ENCODE measurements around the gene LONRF2. TPM values are rescaled to one million over a fixed set of nuclear protein-coding genes. Genes with fewer than 3 reads are reported as not detected.
"Not testable (repeated sequence)": the region's sequence is repeated elsewhere in the genome, so short reads cannot be mapped to it uniquely, and the experiment has no call there.

LONRF2 gene
- total RNA-seq (under 1 TPM; 0.13 to 0.20 TPM), polyA plus RNA-seq (not detected)

DNA sequence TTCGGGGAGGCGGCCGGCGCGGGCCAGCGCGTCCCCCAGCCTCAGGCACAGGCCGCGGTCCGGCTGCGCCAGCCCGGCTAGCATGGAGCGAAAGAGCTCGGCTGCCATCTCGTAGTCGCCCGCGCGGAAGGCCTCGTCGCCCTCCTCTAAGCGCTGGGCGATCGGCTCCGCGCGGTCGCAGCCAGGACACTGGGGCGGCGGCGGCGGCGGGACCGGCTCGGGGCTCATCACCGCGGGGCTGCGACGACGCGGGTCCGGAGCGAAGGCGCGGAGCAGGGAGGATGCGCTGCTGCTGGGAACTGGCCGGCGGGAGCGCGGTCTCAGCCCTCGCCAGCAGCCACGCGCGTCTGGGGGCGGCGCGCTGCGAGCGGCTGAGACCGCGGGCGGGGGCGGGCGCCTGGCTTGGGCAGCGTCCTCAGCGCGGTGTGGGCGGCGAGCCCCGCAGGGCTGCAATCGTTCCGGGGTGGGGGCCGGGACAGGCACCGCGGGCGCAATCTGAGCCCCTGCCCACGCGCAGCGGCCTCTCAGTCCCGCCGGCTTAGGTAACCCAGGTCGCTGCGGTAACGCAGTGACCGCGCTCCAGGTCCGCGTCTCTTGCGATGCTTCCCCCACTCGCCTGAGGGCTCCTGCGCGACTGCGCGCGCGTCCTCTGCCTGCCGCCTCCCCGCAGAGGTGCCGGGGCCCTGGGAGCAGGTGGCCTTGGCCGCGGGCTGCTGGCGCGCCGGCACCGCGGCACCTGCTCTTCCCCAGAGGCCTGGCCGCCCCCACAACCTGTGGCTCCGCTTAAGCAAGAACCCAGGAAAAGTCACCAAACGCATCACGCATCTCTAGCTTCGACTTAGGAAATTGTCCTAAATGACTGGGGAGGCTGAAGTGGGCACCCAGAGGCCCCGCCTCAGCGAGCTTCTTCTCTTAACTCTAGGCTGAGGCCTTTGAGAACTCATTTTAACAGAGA is at the start of gene LONRF2:
Gene LONRF2, minus strand, starts transcription at position 636 of the 955 bp plus-strand sequence. Its CDS starts 408 bp downstream, at position 228.
- H3K27me3 ChIP-seq (ENCODE audit: insufficient read depth, low read length, poor library complexity, severe bottlenecking), result peaks cover 15% of the 10 kb centered on the region
- POLR2A ChIA-PET, result no interaction called here
- Mint-ChIP-seq H3K27ac (no peak within 1 kb of the TSS), H3K36me3 (no peaks in the 10 kb centered on the region), H3K4me3 (peak within 1 kb of the TSS in 3 of 7 donors; percentile 15 to 50 (median 23)), H3K9me3 (peaks cover 6 to 15% (median 13%) of the 10 kb centered on the region in 5 donors), H3K4me1 (peaks cover 0 to 8% (median 0%) of the 10 kb centered on the region in 3 donors), H3K27me3 (peaks cover 26 to 63% of the 10 kb centered on the region in 2 donors)
- H3K36me3 ChIP-seq (ENCODE audit: insufficient read depth, low read length), result no peaks in the 10 kb centered on the region
- no peaks in the 10 kb centered on the region for H3K4me1 ChIP-seq (ENCODE audit: insufficient read depth, low read length)
- CTCF ChIA-PET, result no interaction called here
- no peak within 1 kb of the TSS for H3K4me3 ChIP-seq (ENCODE audit: low read length)
- H3K9me3 ChIP-seq (ENCODE audit: low read length), result no peaks in the 10 kb centered on the region
- no peak for DNase-seq
- no peak within 1 kb of the TSS for H3K27ac ChIP-seq (ENCODE audit: low read depth, low read length)

DNA sequence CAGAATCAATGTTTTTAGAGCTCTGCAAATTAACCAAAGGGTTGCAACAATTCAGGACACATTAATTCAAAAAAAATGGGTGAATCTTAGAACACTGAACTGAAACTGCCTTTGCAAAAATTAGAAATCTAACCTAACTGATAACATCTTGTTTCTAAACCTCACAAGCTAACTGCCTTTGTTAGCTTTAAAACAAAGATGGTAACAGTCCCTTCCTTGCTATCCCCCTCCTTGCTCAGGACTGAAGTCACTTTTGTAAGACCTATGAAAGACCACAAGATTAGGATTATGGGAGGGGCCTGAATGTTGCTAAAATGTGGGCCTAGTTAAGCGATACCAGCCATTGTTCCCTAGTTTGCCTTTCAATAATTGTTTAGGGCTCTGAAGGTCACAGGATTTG is 44.9 kb upstream of the LONRF2 start:
- DNase-seq, result no peak
- ChIA-PET CTCF (no interaction called here), POLR2A (no interaction called here)
- no peak overlapping the region for H3K4me3 ChIP-seq (ENCODE audit: low read length)
- H3K27me3 ChIP-seq (ENCODE audit: insufficient read depth, low read length, poor library complexity, severe bottlenecking), result no peaks in the 10 kb centered on the region
- H3K4me1 ChIP-seq (ENCODE audit: insufficient read depth, low read length), result no peaks in the 10 kb centered on the region
- Mint-ChIP-seq H3K27me3 (peaks cover 2 to 46% of the 10 kb centered on the region in 2 donors), H3K27ac (no peak overlapping the region), H3K9me3 (peaks cover 35 to 47% (median 39%) of the 10 kb centered on the region in 5 donors), H3K4me3 (no peak overlapping the region), H3K4me1 (no peaks in the 10 kb centered on the region), H3K36me3 (peaks cover 0 to 6% (median 0%) of the 10 kb centered on the region in 3 donors)
- no peak overlapping the region for H3K27ac ChIP-seq (ENCODE audit: low read depth, low read length)
- H3K36me3 ChIP-seq (ENCODE audit: insufficient read depth, low read length), result no peaks in the 10 kb centered on the region
- no peaks in the 10 kb centered on the region for H3K9me3 ChIP-seq (ENCODE audit: low read length)

DNA sequence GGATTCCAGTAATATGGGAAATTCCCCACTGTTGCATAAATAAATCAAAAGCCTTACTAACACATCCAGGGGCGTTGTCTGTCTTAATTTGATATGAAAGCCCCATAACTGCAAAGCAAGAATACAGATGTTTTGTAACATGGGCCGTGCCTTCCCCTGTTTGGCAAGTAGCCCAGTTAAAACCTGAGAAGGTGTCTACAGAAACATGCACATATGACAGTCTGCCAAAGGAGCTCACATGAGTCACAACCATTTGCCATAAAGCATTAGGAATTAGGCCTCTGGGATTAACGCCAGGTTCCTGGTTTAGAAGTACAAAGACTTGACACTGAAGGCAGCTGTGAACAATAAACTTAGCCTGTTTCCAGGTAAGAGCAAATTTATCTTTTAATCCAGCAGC is 43.1 kb upstream of the LONRF2 start:
- peaks cover 0 to 34% of the 10 kb centered on the region in 2 donors for H3K27me3 Mint-ChIP-seq
- H3K27ac Mint-ChIP-seq, result no peak overlapping the region
- CTCF ChIA-PET, result interaction anchor here (0.9 kb wide), 1 partner anchor 102 kb away, joined by 3 read pairs; no protein-coding TSS in a partner anchor
- H3K4me3 Mint-ChIP-seq, result no peak overlapping the region
- POLR2A ChIA-PET, result no interaction called here
- H3K27ac ChIP-seq (ENCODE audit: low read depth, low read length), result no peak overlapping the region
- H3K4me3 ChIP-seq (ENCODE audit: low read length), result no peak overlapping the region
- H3K36me3 ChIP-seq (ENCODE audit: insufficient read depth, low read length), result no peaks in the 10 kb centered on the region
- H3K4me1 Mint-ChIP-seq, result no peaks in the 10 kb centered on the region
- H3K4me1 ChIP-seq (ENCODE audit: insufficient read depth, low read length), result no peaks in the 10 kb centered on the region
- H3K36me3 Mint-ChIP-seq, result peaks cover 0 to 6% (median 3%) of the 10 kb centered on the region in 3 donors
- H3K27me3 ChIP-seq (ENCODE audit: insufficient read depth, low read length, poor library complexity, severe bottlenecking), result no peaks in the 10 kb centered on the region
- no peaks in the 10 kb centered on the region for H3K9me3 ChIP-seq (ENCODE audit: low read length)
- peaks cover 25 to 41% (median 32%) of the 10 kb centered on the region in 5 donors for H3K9me3 Mint-ChIP-seq
- DNase-seq, result no peak

DNA sequence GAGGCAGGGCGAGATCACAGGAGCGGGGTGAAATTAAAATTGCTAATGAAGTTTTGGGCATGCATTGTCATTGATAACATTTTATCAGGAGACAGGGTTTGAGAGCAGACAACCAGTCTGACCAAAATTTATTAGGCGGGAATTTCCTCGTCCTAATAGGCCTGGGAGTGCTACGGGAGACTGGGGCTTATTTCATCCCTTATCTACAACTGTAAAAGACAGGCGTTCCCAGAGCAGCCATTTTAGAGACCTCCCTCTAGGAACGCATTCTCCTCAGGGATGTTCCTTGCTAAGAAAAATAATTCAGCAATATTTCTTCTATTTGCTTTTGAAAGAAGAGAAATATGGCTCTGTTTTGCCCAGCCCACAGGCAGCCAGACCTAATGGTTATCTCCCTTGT is 40.0 kb upstream of the LONRF2 start:
- H3K4me1 ChIP-seq (ENCODE audit: insufficient read depth, low read length); H3K27ac Mint-ChIP-seq; DNase-seq; H3K4me1 Mint-ChIP-seq; H3K27me3 ChIP-seq (ENCODE audit: insufficient read depth, low read length, poor library complexity, severe bottlenecking); H3K4me3 Mint-ChIP-seq; POLR2A ChIA-PET; H3K36me3 Mint-ChIP-seq; H3K36me3 ChIP-seq (ENCODE audit: insufficient read depth, low read length); H3K27ac ChIP-seq (ENCODE audit: low read depth, low read length); H3K9me3 ChIP-seq (ENCODE audit: low read length); H3K4me3 ChIP-seq (ENCODE audit: low read length); CTCF ChIA-PET: not testable (repeated sequence)
- peaks cover 1 to 30% of the 10 kb centered on the region in 2 donors for H3K27me3 Mint-ChIP-seq
- H3K9me3 Mint-ChIP-seq, result peaks cover 14 to 27% (median 20%) of the 10 kb centered on the region in 5 donors

DNA sequence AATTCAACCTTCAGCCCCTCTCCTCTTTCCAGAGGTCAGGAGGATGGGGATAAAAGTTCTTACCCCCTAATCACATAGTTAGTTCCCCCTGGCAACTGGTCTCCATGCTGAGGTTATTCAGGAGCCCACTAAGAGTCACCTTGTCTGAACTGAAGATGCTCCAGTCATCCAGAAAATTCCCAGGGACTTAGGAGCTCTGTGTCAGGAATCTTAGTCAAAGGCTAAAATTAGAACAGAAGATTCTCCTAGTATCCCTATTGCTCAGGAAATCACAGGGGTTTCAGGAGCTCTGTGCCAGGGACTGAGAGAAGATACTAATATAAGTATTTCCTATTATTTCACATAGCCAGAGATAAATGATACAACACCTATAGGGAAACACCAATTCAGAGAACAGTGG is 37.3 kb upstream of the LONRF2 start:
- POLR2A ChIA-PET, result no interaction called here
- CTCF ChIA-PET, result no interaction called here
- no peak overlapping the region for H3K27ac ChIP-seq (ENCODE audit: low read depth, low read length)
- Mint-ChIP-seq H3K4me1 (no peaks in the 10 kb centered on the region), H3K36me3 (peaks cover 0 to 3% (median 0%) of the 10 kb centered on the region in 3 donors), H3K4me3 (no peak overlapping the region), H3K27me3 (peaks cover 6 to 43% of the 10 kb centered on the region in 2 donors), H3K27ac (no peak overlapping the region), H3K9me3 (peaks cover 14 to 29% (median 21%) of the 10 kb centered on the region in 5 donors)
- H3K4me1 ChIP-seq (ENCODE audit: insufficient read depth, low read length), result no peaks in the 10 kb centered on the region
- no peaks in the 10 kb centered on the region for H3K9me3 ChIP-seq (ENCODE audit: low read length)
- DNase-seq, result no peak
- no peaks in the 10 kb centered on the region for H3K27me3 ChIP-seq (ENCODE audit: insufficient read depth, low read length, poor library complexity, severe bottlenecking)
- H3K4me3 ChIP-seq (ENCODE audit: low read length), result no peak overlapping the region
- H3K36me3 ChIP-seq (ENCODE audit: insufficient read depth, low read length), result no peaks in the 10 kb centered on the region

DNA sequence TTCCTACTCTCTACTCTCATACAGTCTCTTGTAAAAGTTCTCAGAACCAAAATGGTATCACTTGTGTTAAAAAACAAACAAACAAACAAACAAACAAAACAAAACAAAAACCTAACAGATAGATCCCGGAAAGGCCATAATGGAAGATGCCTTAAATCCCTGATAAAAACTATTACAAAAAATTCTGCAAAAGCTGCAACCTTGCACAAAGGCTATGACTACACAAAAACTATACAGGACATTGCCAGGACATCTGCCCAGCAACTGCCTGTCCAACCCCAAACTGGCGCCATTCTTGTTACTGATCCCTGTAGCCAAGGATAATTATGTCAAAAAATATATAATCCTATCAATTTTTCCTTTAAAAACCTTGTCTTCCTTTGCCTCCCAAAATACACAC is 36.3 kb upstream of the LONRF2 start:
- ChIA-PET POLR2A (interaction anchor here (0.7 kb wide), 1 partner anchor 419 kb away, joined by 3 read pairs; no protein-coding TSS in a partner anchor), CTCF (no interaction called here)
- no peak overlapping the region for H3K4me3 Mint-ChIP-seq
- H3K27ac Mint-ChIP-seq, result no peak overlapping the region
- H3K27me3 Mint-ChIP-seq, result peaks cover 11 to 46% of the 10 kb centered on the region in 2 donors
- no peaks in the 10 kb centered on the region for H3K9me3 ChIP-seq (ENCODE audit: low read length)
- H3K4me1 Mint-ChIP-seq, result no peaks in the 10 kb centered on the region
- no peaks in the 10 kb centered on the region for H3K27me3 ChIP-seq (ENCODE audit: insufficient read depth, low read length, poor library complexity, severe bottlenecking)
- no peaks in the 10 kb centered on the region for H3K36me3 ChIP-seq (ENCODE audit: insufficient read depth, low read length)
- DNase-seq, result no peak
- H3K4me3 ChIP-seq (ENCODE audit: low read length), result no peak overlapping the region
- no peaks in the 10 kb centered on the region for H3K4me1 ChIP-seq (ENCODE audit: insufficient read depth, low read length)
- H3K9me3 Mint-ChIP-seq, result peaks cover 14 to 29% (median 20%) of the 10 kb centered on the region in 5 donors
- no peak overlapping the region for H3K27ac ChIP-seq (ENCODE audit: low read depth, low read length)
- peaks cover 0 to 3% (median 0%) of the 10 kb centered on the region in 3 donors for H3K36me3 Mint-ChIP-seq

DNA sequence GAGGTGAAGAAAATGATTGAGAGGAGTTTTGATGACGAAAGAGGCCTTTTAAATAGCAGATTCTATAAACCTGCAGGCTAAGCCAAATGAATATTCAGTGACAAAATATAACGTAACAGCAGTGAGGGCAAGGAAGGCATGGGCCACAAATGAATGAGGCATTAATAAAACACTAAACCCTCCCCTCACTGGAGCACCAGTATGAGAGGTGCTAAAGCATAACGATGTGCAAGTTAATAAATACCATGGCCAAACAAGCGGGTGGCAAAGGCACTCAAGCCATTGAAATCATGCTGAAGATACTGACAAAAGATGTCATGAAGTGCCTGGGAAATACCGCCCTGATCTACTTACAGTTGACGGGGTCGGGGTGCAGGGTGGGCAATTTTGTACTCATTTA is 30.2 kb upstream of the LONRF2 start:
- H3K27ac ChIP-seq (ENCODE audit: low read depth, low read length), result no peak overlapping the region
- Mint-ChIP-seq H3K27ac (no peak overlapping the region), H3K36me3 (no peaks in the 10 kb centered on the region), H3K4me1 (no peaks in the 10 kb centered on the region), H3K9me3 (peaks cover 0 to 6% (median 0%) of the 10 kb centered on the region in 5 donors), H3K27me3 (peaks cover 22 to 73% of the 10 kb centered on the region in 2 donors), H3K4me3 (no peak overlapping the region)
- H3K36me3 ChIP-seq (ENCODE audit: insufficient read depth, low read length), result no peaks in the 10 kb centered on the region
- no peak overlapping the region for H3K4me3 ChIP-seq (ENCODE audit: low read length)
- no peak for DNase-seq
- CTCF ChIA-PET, result no interaction called here
- H3K27me3 ChIP-seq (ENCODE audit: insufficient read depth, low read length, poor library complexity, severe bottlenecking), result no peaks in the 10 kb centered on the region
- POLR2A ChIA-PET, result no interaction called here
- no peaks in the 10 kb centered on the region for H3K9me3 ChIP-seq (ENCODE audit: low read length)
- H3K4me1 ChIP-seq (ENCODE audit: insufficient read depth, low read length), result no peaks in the 10 kb centered on the region

DNA sequence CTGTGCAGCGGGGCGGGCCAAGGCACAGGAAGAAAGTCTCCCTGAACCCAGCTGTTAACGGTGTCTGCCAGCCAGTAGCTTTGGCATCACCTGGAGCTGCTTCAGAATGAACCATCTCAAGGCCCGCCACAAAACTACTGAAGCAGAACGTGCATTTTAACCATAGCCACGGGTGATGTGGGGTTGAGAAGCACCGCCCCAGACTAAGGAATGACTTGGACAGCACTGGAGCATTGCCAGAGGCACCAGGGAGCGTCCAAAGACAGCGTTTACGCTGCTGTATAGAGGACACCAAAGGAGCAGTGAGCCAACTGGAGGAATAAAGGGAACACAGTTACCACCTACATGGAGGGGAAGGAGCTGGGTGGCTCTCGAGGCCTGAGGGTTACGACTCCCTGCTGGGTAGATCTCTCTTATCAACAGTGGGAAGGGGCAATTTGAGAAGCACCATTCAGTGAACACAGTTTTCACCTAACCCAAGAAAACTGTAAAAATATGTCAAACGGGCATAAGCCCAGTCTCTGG is 28.4 kb upstream of the LONRF2 start:
- ChIA-PET CTCF (no interaction called here), POLR2A (no interaction called here)
- no peak for DNase-seq
- no peak overlapping the region for H3K4me3 ChIP-seq (ENCODE audit: low read length)
- H3K27ac ChIP-seq (ENCODE audit: low read depth, low read length), result no peak overlapping the region
- H3K4me1 ChIP-seq (ENCODE audit: insufficient read depth, low read length), result no peaks in the 10 kb centered on the region
- Mint-ChIP-seq H3K4me1 (no peaks in the 10 kb centered on the region), H3K27me3 (peaks cover 22 to 59% of the 10 kb centered on the region in 2 donors), H3K36me3 (no peaks in the 10 kb centered on the region), H3K27ac (no peak overlapping the region), H3K9me3 (peaks cover 0 to 7% (median 0%) of the 10 kb centered on the region in 5 donors), H3K4me3 (no peak overlapping the region)
- H3K9me3 ChIP-seq (ENCODE audit: low read length), result no peaks in the 10 kb centered on the region
- H3K36me3 ChIP-seq (ENCODE audit: insufficient read depth, low read length), result no peaks in the 10 kb centered on the region
- no peaks in the 10 kb centered on the region for H3K27me3 ChIP-seq (ENCODE audit: insufficient read depth, low read length, poor library complexity, severe bottlenecking)

Measured in CD8-positive, alpha-beta memory T cell (primary cell).